Right ventricle myocardium superior (tissue), 1 donor: ENCODE measurements around the gene ZNF446. TPM values are rescaled to one million over a fixed set of nuclear protein-coding genes. Genes with fewer than 3 reads are reported as not detected.

Experiments
- ATAC-seq: fragments of 200-7000 bp; cut with Tn5 transposase; one replicate; pipeline ENCODE4 v1.9.1; 2020; ENCODE audit warnings: mild to moderate bottlenecking; ENCODE audit not compliant: poor library complexity
- DNase-seq: peaks from one replicate; pipeline ENCODE4 v3.0.0-alpha.2; 2020
- intact Hi-C: fragments of 100-400 bp; cut with DNase I; formaldehyde crosslinking; loops from one replicate; pipeline ENCODE4 v1.11.2; 2022
- total RNA-seq: library from RNA; stranded (reverse); fragmentation: NEBNext Ultra II Directional; extraction: Animal tissue kit (Norgen Biotek cat#: 25700); gene quantifications from one replicate; pipeline ENCODE4 v1.2.1, GENCODE V29; 2021
- donor health status: DM: no; HTN: yes; CAD: no; lungs with severe emphysema.

ZNF446 gene
- total RNA-seq, 1 donor from 2014 or later = 4.6 TPM

GRCh38 chr19:58518256-58519086, 42.3 kb downstream of the ZNF446 start:
- intact Hi-C loops = no loop called here
- ATAC-seq (no peak), DNase-seq (peak; percentile 54)

- intact Hi-C loops = no loop called here
- DNase-seq (peak; percentile 74), ATAC-seq (peak; percentile 69)
Observed at GRCh38 chr19:58519087-58519354, 42.9 kb downstream of the ZNF446 start.

- ATAC-seq (peak; percentile 92), DNase-seq (peak; percentile 95)
- intact Hi-C loops = no loop called here
Observed at GRCh38 chr19:58519355-58520256, 43.5 kb downstream of the ZNF446 start, which contains the start of gene ZBTB45. TSS of gene ZBTB45 (minus strand) at chr19:58519810. CDS start at chr19:58517673, 2,137 bp downstream.

- no peak for ATAC-seq
- DNase-seq = no peak
- intact Hi-C loops = no loop called here
Observed at GRCh38 chr19:58520257-58520599, 44.1 kb downstream of the ZNF446 start.

GRCh38 chr19:58521651-58522050, 45.5 kb downstream of the ZNF446 start:
- no peak for ATAC-seq
- DNase-seq = no peak
- intact Hi-C loops = no loop called here

- intact Hi-C loops = no loop called here
- no peak for ATAC-seq
- no peak for DNase-seq
Observed at GRCh38 chr19:58522709-58523108, 46.6 kb downstream of the ZNF446 start.

GRCh38 chr19:58529405-58529804, 53.3 kb downstream of the ZNF446 start:
- intact Hi-C loops = no loop called here
- no peak for ATAC-seq
- no peak for DNase-seq

Other genes with a start within 250 kb of the ZNF446 start
- 24.9 TPM for gene ZNF544, start 247.4 kb upstream of the ZNF446 start, total RNA-seq
- gene ZNF8, start 197.4 kb upstream of the ZNF446 start, total RNA-seq = 4.6 TPM
- gene ERVK3-1, start 171.0 kb upstream of the ZNF446 start, total RNA-seq = 20.0 TPM
- 1.7 TPM for gene ZSCAN22, start 149.4 kb upstream of the ZNF446 start, total RNA-seq
- gene A1BG, start 122.9 kb upstream of the ZNF446 start, total RNA-seq = 4.1 TPM
- gene ZNF497, start 113.6 kb upstream of the ZNF446 start, total RNA-seq = 0.30 TPM
- gene ZNF837, start 95.3 kb upstream of the ZNF446 start, total RNA-seq = 0.13 TPM
- gene RPS5, start 89.1 kb upstream of the ZNF446 start, total RNA-seq = 481 TPM
- gene RNF225, start 80.7 kb upstream of the ZNF446 start, total RNA-seq = not detected
- 16.1 TPM for gene ZNF584, start 67.7 kb upstream of the ZNF446 start, total RNA-seq
- gene ZNF132, start 36.2 kb upstream of the ZNF446 start, total RNA-seq = 4.6 TPM
- gene ZNF324B, start 24.7 kb upstream of the ZNF446 start, total RNA-seq = 2.6 TPM
- 5.1 TPM for gene ZNF324, start 9.3 kb upstream of the ZNF446 start, total RNA-seq
- gene SLC27A5, start 35.6 kb downstream of the ZNF446 start, total RNA-seq = 3.8 TPM
- 7.9 TPM for gene ZBTB45, start 43.5 kb downstream of the ZNF446 start, total RNA-seq
- 132 TPM for gene TRIM28, start 67.7 kb downstream of the ZNF446 start, total RNA-seq
- 115 TPM for gene CHMP2A, start 78.8 kb downstream of the ZNF446 start, total RNA-seq
- gene UBE2M, start 82.3 kb downstream of the ZNF446 start, total RNA-seq = 116 TPM
- gene MZF1, start 97.0 kb downstream of the ZNF446 start, total RNA-seq = 9.2 TPM